OCI-LY1 (cell line): Measurements from ENCODE around the gene GK2.

ENCODE experiments used
- EZH2 ChIP-seq: fragments of 200-600 bp; sonication (generic), shearing (Covaris generic); IDR thresholded peaks from 2 replicates; pipeline ENCODE4 v1.8.0; 2017; ENCODE audit warnings: borderline replicate concordance, mixed run types, mild to moderate bottlenecking, antibody characterized with exemption, low read length, moderate library complexity, mixed read lengths
- TF ChIP-seq, protein P1 (sequence below): fragments of 200-600 bp; sonication (generic), shearing (Covaris generic); IDR thresholded peaks from 2 replicates; pipeline ENCODE4 v1.5.1; 2017; ENCODE audit warnings: mild to moderate bottlenecking, antibody characterized with exemption, low read length, moderate library complexity, mixed read lengths

DNA sequence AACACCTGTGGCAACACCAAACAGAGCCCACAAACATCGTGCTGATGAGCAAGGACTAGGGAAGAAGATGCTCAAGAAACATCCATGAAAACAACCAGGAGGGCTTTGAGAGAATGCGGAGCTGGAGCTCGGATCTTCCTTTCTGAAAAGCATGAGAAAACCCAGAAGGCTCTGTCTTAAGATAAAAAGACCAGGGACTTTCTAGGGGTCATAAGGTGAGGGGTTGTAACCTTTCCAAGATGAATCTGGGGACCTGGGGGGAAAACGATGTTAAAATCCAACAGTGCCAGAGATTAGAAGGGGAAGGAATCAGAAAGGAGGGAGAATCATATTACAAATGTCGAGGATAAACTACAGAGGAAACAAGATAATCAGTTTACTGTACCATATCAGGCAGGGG lies 10.1 kb downstream of the GK2 start:
- no peak for TF ChIP-seq EZH2
- TF ChIP-seq, protein P1, sequence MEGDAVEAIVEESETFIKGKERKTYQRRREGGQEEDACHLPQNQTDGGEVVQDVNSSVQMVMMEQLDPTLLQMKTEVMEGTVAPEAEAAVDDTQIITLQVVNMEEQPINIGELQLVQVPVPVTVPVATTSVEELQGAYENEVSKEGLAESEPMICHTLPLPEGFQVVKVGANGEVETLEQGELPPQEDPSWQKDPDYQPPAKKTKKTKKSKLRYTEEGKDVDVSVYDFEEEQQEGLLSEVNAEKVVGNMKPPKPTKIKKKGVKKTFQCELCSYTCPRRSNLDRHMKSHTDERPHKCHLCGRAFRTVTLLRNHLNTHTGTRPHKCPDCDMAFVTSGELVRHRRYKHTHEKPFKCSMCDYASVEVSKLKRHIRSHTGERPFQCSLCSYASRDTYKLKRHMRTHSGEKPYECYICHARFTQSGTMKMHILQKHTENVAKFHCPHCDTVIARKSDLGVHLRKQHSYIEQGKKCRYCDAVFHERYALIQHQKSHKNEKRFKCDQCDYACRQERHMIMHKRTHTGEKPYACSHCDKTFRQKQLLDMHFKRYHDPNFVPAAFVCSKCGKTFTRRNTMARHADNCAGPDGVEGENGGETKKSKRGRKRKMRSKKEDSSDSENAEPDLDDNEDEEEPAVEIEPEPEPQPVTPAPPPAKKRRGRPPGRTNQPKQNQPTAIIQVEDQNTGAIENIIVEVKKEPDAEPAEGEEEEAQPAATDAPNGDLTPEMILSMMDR: no peak
